Endothelial cell of umbilical vein (primary cell): ENCODE results near the gene IKZF3. TPM values are rescaled to one million over a fixed set of nuclear protein-coding genes. Genes with fewer than 3 reads are reported as not detected.

Experiments used
- BruUV-seq: library from RNA; stranded (reverse); fragments of 400-500 nt; replicated peaks from 2 replicates; lab custom pipeline; 2021; lab: Mats Ljungman, UMichigan
- CTCF ChIA-PET: fragments of 300-600, 350-600 bp; sonication (Branson Sonifier 250); formaldehyde crosslinking; loops from one replicate; lab custom pipeline; 2021; ENCODE audit warnings: antibody characterized with exemption, inconsistent platforms; lab: Charles Lee
- POLR2A ChIA-PET: fragments of 300-600, 350-600 bp; sonication (Branson Sonifier 250); formaldehyde crosslinking; loops from one replicate; lab custom pipeline; 2021; ENCODE audit warnings: antibody characterized with exemption, inconsistent platforms; lab: Charles Lee
- DNase-seq: peaks from one replicate; pipeline ENCODE4 v3.0.0-alpha.2; 2011; ENCODE audit warnings: low read depth, low spot score
- FAIRE-seq: peaks from 2 replicates; lab custom pipeline; 2011; peaks lifted over from hg19 to GRCh38; lab: Jason Lieb, UNC
- H2AFZ ChIP-seq: 2 replicates; pipeline ENCODE4 v1.6.0; 2012; ENCODE audit warnings: low read depth, low read length, control low read depth, inconsistent platforms
- H3K27ac ChIP-seq: 2 replicates; pipeline ENCODE4 v1.5.1; 2011; ENCODE audit warnings: low read depth, mild to moderate bottlenecking, control low read depth, low read length, moderate library complexity; ENCODE audit not compliant: insufficient read depth
- H3K27me3 ChIP-seq, 2 experiments: 2 replicates each; pipeline versions ENCODE4 v1.6.0 to v1.6.1; 2011; ENCODE audit warnings: low read length in 2 of 2, mixed read lengths in 1 of 2; ENCODE audit not compliant: control insufficient read depth in 2 of 2, insufficient read depth in 2 of 2
- H3K36me3 ChIP-seq, 2 experiments: 2 replicates in 1 of 2; 3 replicates in 1 of 2; pipeline ENCODE4 v1.5.1; 2011; ENCODE audit warnings: low read length in 2 of 2, mild to moderate bottlenecking in 1 of 2, moderate library complexity in 1 of 2; ENCODE audit not compliant: control insufficient read depth in 2 of 2, insufficient read depth in 2 of 2; ENCODE audit errors: extremely low read depth in 1 of 2
- H3K4me1 ChIP-seq: 3 replicates; pipeline ENCODE4 v1.5.1; 2011; ENCODE audit warnings: mild to moderate bottlenecking, low read length; ENCODE audit not compliant: control insufficient read depth, insufficient read depth; ENCODE audit errors: extremely low read depth
- H3K4me2 ChIP-seq: 2 replicates; pipeline ENCODE4 v1.6.1; 2011; ENCODE audit warnings: low read length, control low read depth, mixed read lengths; ENCODE audit not compliant: insufficient read depth
- H3K4me3 ChIP-seq, 3 experiments: fragments of 200-600 bp in 1 of 3; sonication (generic), shearing (Covaris generic) in 1 of 3; replicated peaks in 1 of 3; 2 replicates each; pipeline ENCODE4 v1.5.1; 2011 to 2016; ENCODE audit warnings: control low read depth in 3 of 3, low read length in 3 of 3, mild to moderate bottlenecking in 2 of 3, inconsistent platforms in 1 of 3, low read depth in 1 of 3, moderate library complexity in 1 of 3; ENCODE audit not compliant: insufficient read depth in 1 of 3
- H3K79me2 ChIP-seq: 2 replicates; pipeline ENCODE4 v1.6.0; 2012; ENCODE audit warnings: low read length, inconsistent platforms; ENCODE audit not compliant: control insufficient read depth, insufficient read depth
- H3K9ac ChIP-seq: replicated peaks from 2 replicates; pipeline ENCODE3; 2011; ENCODE audit warnings: low read length, control low read depth; ENCODE audit not compliant: insufficient read depth; ENCODE audit errors: extremely low read depth
- H3K9me1 ChIP-seq: replicated peaks from 3 replicates; pipeline ENCODE4 v1.6.0; 2011; ENCODE audit warnings: mild to moderate bottlenecking, low read length; ENCODE audit not compliant: control insufficient read depth, insufficient read depth; ENCODE audit errors: extremely low read depth
- H3K9me3 ChIP-seq: replicated peaks from 2 replicates; pipeline ENCODE4 v1.5.1; 2012; ENCODE audit warnings: low read length, inconsistent platforms; ENCODE audit not compliant: control insufficient read depth, insufficient read depth
- H4K20me1 ChIP-seq: replicated peaks from 2 replicates; pipeline ENCODE3; 2011; ENCODE audit warnings: mild to moderate bottlenecking, low read length; ENCODE audit not compliant: control insufficient read depth, insufficient read depth; ENCODE audit errors: extremely low read depth
- CTCF ChIP-seq, 2 donors: IDR thresholded peaks; 1 replicate in 1 of 2; 2 replicates in 1 of 2; pipeline ENCODE4 v1.5.1; 2011; ENCODE audit warnings: low read length in 2 of 2, mild to moderate bottlenecking in 2 of 2, moderate library complexity in 2 of 2, control low read depth in 1 of 2, inconsistent platforms in 1 of 2, low read depth in 1 of 2; ENCODE audit not compliant: insufficient read depth in 1 of 2; ENCODE audit errors: extremely low read depth in 1 of 2
- EZH2 ChIP-seq: IDR thresholded peaks from 2 replicates; pipeline ENCODE4 v1.6.1; 2012; ENCODE audit warnings: borderline replicate concordance, low read depth, mild to moderate bottlenecking, moderate library complexity, low read length, inconsistent platforms; ENCODE audit not compliant: severe bottlenecking
- FOS ChIP-seq: IDR thresholded peaks from 2 replicates; pipeline ENCODE4 v1.6.1; 2011; ENCODE audit warnings: mild to moderate bottlenecking, low read length, moderate library complexity, borderline replicate concordance; ENCODE audit not compliant: insufficient read depth
- GATA2 ChIP-seq: IDR thresholded peaks from 2 replicates; pipeline ENCODE4 v1.7.0; 2011; ENCODE audit warnings: low read depth, mild to moderate bottlenecking, moderate library complexity, mixed read lengths, low read length; ENCODE audit not compliant: insufficient read length, insufficient read depth
- JUN ChIP-seq: IDR thresholded peaks from 2 replicates; pipeline ENCODE4 v1.6.1; 2011; ENCODE audit warnings: borderline replicate concordance, low read depth; ENCODE audit not compliant: insufficient read length, insufficient read depth
- MYC ChIP-seq: IDR thresholded peaks from one replicate; pipeline ENCODE4 v1.6.1; 2011; ENCODE audit warnings: mild to moderate bottlenecking, low read depth, low read length
- POLR2A ChIP-seq: IDR thresholded peaks from 2 replicates; pipeline ENCODE4 v1.6.1; 2012; ENCODE audit warnings: low read depth, mild to moderate bottlenecking, control low read depth, low read length
- POLR2AphosphoS5 ChIP-seq: IDR thresholded peaks from 2 replicates; pipeline ENCODE4 v1.6.1; 2012; ENCODE audit warnings: low read depth, mild to moderate bottlenecking, control low read depth, low read length, moderate library complexity; ENCODE audit not compliant: insufficient read depth
- dilution Hi-C: fragments of 300-500 bp; cut with MboI; formaldehyde crosslinking; loops from one replicate; pipeline ENCODE4 v1.15.0; 2019; ENCODE audit warnings: low sequenced_read_pairs; ENCODE audit not compliant: extremely low pct_ligation_motif_present
- intact Hi-C: fragments of 100-400 bp; cut with micrococcal nuclease; formaldehyde crosslinking; loops from one replicate; pipeline ENCODE4 v1.10.0; 2022
- polyA plus RNA-seq, 4 experiments: library from polyadenylated mRNA; depleted of rRNA in 3 of 4; stranded (reverse) in 3 of 4; unstranded in 1 of 4; fragments of >200 nt; gene quantifications; 2 replicates each; pipeline versions ENCODE4 v1.2.1 to v1.2.3, GENCODE V29; 2011 to 2012; ENCODE audit warnings: missing spikeins in 1 of 4
- total RNA-seq: library from RNA; stranded (reverse); gene quantifications from 2 replicates; pipeline ENCODE4 v1.2.3, GENCODE V29; 2021
- TF ChIP-seq, protein P1 (sequence below): IDR thresholded peaks from 2 replicates; pipeline ENCODE4 v1.6.1; 2011; ENCODE audit not compliant: insufficient read depth, insufficient read length

The IKZF3 gene
- total and polyA plus RNA-seq, 2 donors (not counting 3 experiments of a cell fraction or from before 2014, with no cell fraction given), result not detected

DNA sequence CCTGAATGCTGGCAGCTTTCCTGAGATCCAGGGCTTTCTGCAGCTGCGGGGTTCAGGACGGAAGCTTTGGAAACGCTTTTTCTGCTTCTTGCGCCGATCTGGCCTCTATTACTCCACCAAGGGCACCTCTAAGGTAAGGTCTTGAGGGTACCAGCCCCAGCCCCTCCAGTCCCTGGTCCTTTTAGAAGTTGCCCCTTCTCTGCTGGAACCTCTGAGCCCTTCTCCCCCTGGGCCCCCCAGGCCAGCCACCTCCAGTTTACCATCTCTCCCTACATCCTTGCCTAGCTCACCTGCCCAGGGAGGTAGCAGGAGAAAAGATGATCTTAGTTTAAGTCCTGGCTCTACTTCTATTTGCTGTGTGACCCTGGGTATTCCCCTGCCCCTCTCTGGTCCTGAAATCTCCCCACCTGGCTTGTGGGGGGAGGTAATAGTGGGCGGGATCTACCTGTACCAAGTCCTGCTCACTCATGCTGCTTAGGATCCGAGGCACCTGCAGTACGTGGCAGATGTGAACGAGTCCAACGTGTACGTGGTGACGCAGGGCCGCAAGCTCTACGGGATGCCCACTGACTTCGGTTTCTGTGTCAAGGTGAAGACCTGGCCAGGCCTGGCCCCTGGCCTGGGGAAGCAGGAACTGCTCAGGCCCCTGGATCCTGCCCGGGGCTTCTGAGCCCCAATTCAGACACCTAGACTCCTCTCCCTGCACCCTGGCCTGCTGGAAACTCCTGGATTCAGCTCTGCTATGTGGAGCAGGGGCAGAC lies 119.9 kb downstream of the IKZF3 start:
- Histone ChIP-seq H3K36me3 (no peaks in the 10 kb centered on the region), H3K4me1 (peaks cover 17% of the 10 kb centered on the region), H2AFZ (no peak overlapping the region), H4K20me1 (no peaks in the 10 kb centered on the region), H3K79me2 (no peaks in the 10 kb centered on the region), H3K9me1 (no peaks in the 10 kb centered on the region), H3K9ac (no peak overlapping the region), H3K27ac (no peak overlapping the region), H3K4me3 (no peak overlapping the region), H3K4me2 (no peak overlapping the region), H3K9me3 (no peaks in the 10 kb centered on the region), H3K27me3 (peaks cover 4 to 16% of the 10 kb centered on the region in 2 experiments)
- no peak for DNase-seq
- POLR2A ChIA-PET, result no interaction called here
- TF ChIP-seq MYC, result no peak
- no peak for TF ChIP-seq POLR2AphosphoS5
- no peak for TF ChIP-seq CTCF (IDR thresholded peaks at IDR 0.05; ENCODE audit: extremely low read depth in 1 of 2, insufficient read depth in 1 of 2, low read depth in 1 of 2, low read length in 2 of 2)
- TF ChIP-seq POLR2A, result no peak
- TF ChIP-seq EZH2, result no peak
- TF ChIP-seq, protein P1, sequence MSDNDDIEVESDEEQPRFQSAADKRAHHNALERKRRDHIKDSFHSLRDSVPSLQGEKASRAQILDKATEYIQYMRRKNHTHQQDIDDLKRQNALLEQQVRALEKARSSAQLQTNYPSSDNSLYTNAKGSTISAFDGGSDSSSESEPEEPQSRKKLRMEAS, result no peak
- no peak for TF ChIP-seq JUN
- TF ChIP-seq GATA2, result no peak
- no peak for TF ChIP-seq FOS
- no peak for FAIRE-seq
- no TSS peak for BruUV-seq
- intact Hi-C loops, result no loop called here
- CTCF ChIA-PET, result interaction anchor here (0.7 kb wide), 1 partner anchor 14 kb away, joined by 4 read pairs; the partner anchor contains the start of gene MIEN1
- dilution Hi-C loops, result loop anchor here (10.0 kb wide), 1 partner anchor 109 kb away; the partner anchor contains the start of gene STARD3
